ENCODE results near the gene DEDD.

- TF ChIP-seq, protein P1, sequence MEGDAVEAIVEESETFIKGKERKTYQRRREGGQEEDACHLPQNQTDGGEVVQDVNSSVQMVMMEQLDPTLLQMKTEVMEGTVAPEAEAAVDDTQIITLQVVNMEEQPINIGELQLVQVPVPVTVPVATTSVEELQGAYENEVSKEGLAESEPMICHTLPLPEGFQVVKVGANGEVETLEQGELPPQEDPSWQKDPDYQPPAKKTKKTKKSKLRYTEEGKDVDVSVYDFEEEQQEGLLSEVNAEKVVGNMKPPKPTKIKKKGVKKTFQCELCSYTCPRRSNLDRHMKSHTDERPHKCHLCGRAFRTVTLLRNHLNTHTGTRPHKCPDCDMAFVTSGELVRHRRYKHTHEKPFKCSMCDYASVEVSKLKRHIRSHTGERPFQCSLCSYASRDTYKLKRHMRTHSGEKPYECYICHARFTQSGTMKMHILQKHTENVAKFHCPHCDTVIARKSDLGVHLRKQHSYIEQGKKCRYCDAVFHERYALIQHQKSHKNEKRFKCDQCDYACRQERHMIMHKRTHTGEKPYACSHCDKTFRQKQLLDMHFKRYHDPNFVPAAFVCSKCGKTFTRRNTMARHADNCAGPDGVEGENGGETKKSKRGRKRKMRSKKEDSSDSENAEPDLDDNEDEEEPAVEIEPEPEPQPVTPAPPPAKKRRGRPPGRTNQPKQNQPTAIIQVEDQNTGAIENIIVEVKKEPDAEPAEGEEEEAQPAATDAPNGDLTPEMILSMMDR (IDR thresholded peaks at IDR 0.05), result peak in 1 of 12 donors; percentile 15
- no peak for TF ChIP-seq POLR2A (IDR thresholded peaks at IDR 0.05)
Measured at GRCh38 chr1:161098210-161099068, 34.0 kb downstream of the DEDD start, which contains the start of gene KLHDC9.

Data from heart left ventricle (tissue), 13 donors.